Omental fat pad (tissue), 4 donors: Measurements from ENCODE around the gene PYDC1. TPM values are rescaled to one million over a fixed set of nuclear protein-coding genes. Genes with fewer than 3 reads are reported as not detected.

Experiments used
- ATAC-seq: fragments of 150-250 bp; one replicate; pipeline ENCODE4 v1.9.1; 2016; ENCODE audit warnings: mild to moderate bottlenecking, moderate library complexity; ENCODE audit not compliant: low FRiP score
- DNase-seq: peaks from one replicate; pipeline ENCODE4 v3.0.0-alpha.2; 2019; ENCODE audit warnings: low spot score
- total RNA-seq, 4 donors: library from RNA; depleted of rRNA; stranded (reverse); fragments of >200 nt; gene quantifications; one replicate each; pipeline ENCODE4 v1.1.0, GENCODE V29; 2016
- TF ChIP-seq, protein P1 (sequence below), 3 donors: fragments of 450-650 bp; IDR thresholded peaks; one replicate each; pipeline ENCODE4 v1.5.1; 2016 to 2017; ENCODE audit warnings: antibody characterized with exemption in 3 of 3, mild to moderate bottlenecking in 3 of 3, moderate library complexity in 2 of 3

PYDC1 gene
- total RNA-seq, 4 donors from 2014 or later: not detected

GRCh38 chr16:31184888-31185287 lies 32.0 kb downstream of the PYDC1 start:
- TF ChIP-seq, protein P1, sequence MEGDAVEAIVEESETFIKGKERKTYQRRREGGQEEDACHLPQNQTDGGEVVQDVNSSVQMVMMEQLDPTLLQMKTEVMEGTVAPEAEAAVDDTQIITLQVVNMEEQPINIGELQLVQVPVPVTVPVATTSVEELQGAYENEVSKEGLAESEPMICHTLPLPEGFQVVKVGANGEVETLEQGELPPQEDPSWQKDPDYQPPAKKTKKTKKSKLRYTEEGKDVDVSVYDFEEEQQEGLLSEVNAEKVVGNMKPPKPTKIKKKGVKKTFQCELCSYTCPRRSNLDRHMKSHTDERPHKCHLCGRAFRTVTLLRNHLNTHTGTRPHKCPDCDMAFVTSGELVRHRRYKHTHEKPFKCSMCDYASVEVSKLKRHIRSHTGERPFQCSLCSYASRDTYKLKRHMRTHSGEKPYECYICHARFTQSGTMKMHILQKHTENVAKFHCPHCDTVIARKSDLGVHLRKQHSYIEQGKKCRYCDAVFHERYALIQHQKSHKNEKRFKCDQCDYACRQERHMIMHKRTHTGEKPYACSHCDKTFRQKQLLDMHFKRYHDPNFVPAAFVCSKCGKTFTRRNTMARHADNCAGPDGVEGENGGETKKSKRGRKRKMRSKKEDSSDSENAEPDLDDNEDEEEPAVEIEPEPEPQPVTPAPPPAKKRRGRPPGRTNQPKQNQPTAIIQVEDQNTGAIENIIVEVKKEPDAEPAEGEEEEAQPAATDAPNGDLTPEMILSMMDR (IDR thresholded peaks at IDR 0.05): no peak
- ATAC-seq: no peak
- DNase-seq: no peak

DNA sequence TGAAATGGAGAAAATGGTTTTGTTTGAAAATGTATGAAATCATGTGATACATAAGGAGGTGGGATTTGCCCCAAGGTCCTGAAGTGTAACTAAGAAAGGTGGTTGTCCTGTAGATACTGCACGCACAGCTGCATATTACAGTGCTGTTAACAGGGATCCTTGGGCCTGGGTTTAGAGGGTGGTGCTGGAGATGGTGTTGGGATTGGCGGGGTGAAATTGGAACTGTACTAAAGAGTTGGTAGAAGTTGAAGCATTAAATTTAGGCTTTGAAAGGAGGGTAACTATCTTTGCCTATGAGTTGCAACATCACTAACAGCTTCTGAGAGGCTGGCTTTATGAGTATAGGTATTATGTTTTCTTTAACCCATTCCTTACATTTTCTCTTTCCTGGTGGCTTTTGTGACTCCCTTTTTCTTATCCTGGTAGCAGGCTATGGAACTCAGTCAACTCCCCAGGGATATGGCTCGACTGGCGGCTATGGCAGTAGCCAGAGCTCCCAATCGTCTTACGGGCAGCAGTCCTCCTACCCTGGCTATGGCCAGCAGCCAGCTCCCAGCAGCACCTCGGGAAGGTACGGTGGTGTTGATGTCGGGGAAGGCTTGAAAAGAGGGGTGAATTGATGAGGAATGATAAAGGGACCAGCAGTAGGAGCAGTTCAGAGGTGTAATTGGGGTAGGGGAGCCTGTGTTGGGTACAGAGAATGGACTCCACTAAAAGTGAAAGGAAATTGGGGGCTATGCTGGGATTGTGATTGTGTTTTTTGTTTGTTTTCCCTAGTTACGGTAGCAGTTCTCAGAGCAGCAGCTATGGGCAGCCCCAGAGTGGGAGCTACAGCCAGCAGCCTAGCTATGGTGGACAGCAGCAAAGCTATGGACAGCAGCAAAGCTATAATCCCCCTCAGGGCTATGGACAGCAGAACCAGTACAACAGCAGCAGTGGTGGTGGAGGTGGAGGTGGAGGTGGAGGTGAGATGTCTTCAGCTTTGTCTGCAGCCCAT lies 33.2 kb downstream of the PYDC1 start:
- ATAC-seq (no peak), DNase-seq (no peak)
- TF ChIP-seq, protein P1 (IDR thresholded peaks at IDR 0.05): no peak

DNA sequence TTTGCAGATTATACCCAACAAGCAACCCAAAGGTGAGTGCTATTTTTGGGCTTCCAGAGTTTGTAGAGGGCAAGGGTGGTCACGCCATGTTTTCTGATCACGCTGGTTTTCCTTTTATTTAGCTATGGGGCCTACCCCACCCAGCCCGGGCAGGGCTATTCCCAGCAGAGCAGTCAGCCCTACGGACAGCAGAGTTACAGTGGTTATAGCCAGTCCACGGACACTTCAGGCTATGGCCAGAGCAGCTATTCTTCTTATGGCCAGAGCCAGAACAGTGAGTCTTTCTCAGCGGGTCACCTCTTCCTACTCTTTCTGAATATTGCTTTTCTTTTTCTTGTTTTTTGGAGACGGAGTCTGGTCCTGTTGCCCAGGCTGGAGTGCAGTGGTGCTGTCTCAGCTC lies 34.5 kb downstream of the PYDC1 start:
- DNase-seq (no peak), ATAC-seq (no peak)
- TF ChIP-seq, protein P1 (IDR thresholded peaks at IDR 0.05): no peak

GRCh38 chr16:31181102-31181830 lies 35.7 kb downstream of the PYDC1 start:
- no peak for ATAC-seq
- TF ChIP-seq, protein P1 (IDR thresholded peaks at IDR 0.05): no peak
- no peak for DNase-seq

DNA sequence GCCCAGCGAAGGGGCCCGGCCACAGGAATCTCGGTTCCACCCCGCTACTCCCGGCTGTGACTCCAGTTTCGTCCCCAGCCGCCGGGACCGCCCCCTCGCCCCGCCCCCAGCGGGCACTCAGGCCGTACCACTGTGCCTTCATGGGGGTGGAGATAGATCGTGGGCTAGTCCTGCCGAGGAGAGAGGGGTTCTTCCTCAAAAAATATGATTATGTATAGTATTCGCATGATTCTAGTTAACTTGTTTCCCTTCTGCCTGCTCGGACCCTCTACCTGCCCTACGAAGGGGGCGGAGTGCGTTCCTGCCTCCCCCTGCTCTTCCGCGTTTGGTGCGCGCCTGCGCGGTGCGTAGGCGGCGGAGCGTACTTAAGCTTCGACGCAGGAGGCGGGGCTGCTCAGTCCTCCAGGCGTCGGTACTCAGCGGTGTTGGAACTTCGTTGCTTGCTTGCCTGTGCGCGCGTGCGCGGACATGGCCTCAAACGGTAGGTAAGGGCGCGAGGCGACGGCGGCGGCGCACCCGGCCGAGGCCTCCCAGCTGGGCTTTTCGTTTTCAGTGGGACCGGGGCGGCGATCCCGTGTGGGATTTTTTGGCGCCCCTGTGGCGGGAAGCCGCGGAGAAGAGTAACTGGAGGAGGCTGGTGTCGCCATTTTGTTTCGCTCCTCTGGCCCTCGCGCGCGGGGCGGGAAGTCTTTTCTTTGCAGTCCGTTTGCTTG lies 37.0 kb downstream of the PYDC1 start, which contains the start of gene FUS:
TSS of gene FUS (plus strand) at position 393 of the 713 bp plus-strand sequence. CDS start at position 469, 76 bp downstream.
- TF ChIP-seq, protein P1 (IDR thresholded peaks at IDR 0.05): no peak
- DNase-seq (peak; percentile 74), ATAC-seq (peak; percentile 89)

GRCh38 chr16:31179219-31179746 lies 37.7 kb downstream of the PYDC1 start:
- TF ChIP-seq, protein P1 (IDR thresholded peaks at IDR 0.05): no peak
- no peak for DNase-seq
- no peak for ATAC-seq
